ENCODE data around the gene JADE3. TPM values are rescaled to one million over a fixed set of nuclear protein-coding genes. Genes with fewer than 3 reads are reported as not detected.

The JADE3 gene
- 1 to 10 TPM in 4 of 5 donors, under 1 TPM in 1; 0.58 to 9.0 (median 7.2) TPM for total RNA-seq
- 1 to 10 TPM; 2.3 to 6.1 (median 3.0) TPM for polyA plus RNA-seq
- long read RNA-seq, donor 1, result 0 reads
- long read RNA-seq, donor 2, full-length matches to known transcripts, result 1 of 1 reads
- long read RNA-seq, donor 2, partial matches to known transcripts, result 0 of 1 reads
- long read RNA-seq, donor 2, other reads (novel, unspliced or antisense), result 0 of 1 reads
- long read RNA-seq, donor 3, result 0 reads
- long read RNA-seq, donor 4, result 0 reads
- long read RNA-seq, donor 5, full-length matches to known transcripts, result 1 of 1 reads
- long read RNA-seq, donor 5, partial matches to known transcripts, result 0 of 1 reads
- long read RNA-seq, donor 5, other reads (novel, unspliced or antisense), result 0 of 1 reads
- long read RNA-seq, donor 6, full-length matches to known transcripts, result 3 of 3 reads
- long read RNA-seq, donor 6, partial matches to known transcripts, result 0 of 3 reads
- long read RNA-seq, donor 6, other reads (novel, unspliced or antisense), result 0 of 3 reads
- long read RNA-seq, donor 7, full-length matches to known transcripts, result 2 of 2 reads
- long read RNA-seq, donor 7, partial matches to known transcripts, result 0 of 2 reads
- long read RNA-seq, donor 7, other reads (novel, unspliced or antisense), result 0 of 2 reads
- long read RNA-seq, donor 8, full-length matches to known transcripts, result 1 of 1 reads
- long read RNA-seq, donor 8, partial matches to known transcripts, result 0 of 1 reads
- long read RNA-seq, donor 8, other reads (novel, unspliced or antisense), result 0 of 1 reads
- long read RNA-seq, donor 9, result 0 reads
- long read RNA-seq, donor 10, result 0 reads

- 0 to 57% (median 1%) methylated on average over 16 to 57 of the region's 64 CpGs for WGBS, 5 donors
- peak within 1 kb of the TSS; percentile 69 to 87 (median 82) for H3K27ac ChIP-seq
- intact Hi-C loops (cut with DNase I; ENCODE audit: low total_unique reads), result no loop called here
These were observed at the start of gene JADE3 for GRCh38 chrX:46912098-46912602. JADE3 (plus strand) TSS chrX:46912421; CDS start chrX:46984895, 72,474 bp downstream.

GRCh38 chrX:46863072-46863471 is 49.1 kb upstream of the JADE3 start:
- intact Hi-C loops (cut with DNase I; ENCODE audit: low total_unique reads), result no loop called here
- Histone ChIP-seq H3K36me3 (peaks cover 0 to 8% (median 5%) of the 10 kb centered on the region in 4 donors), H3K9me3 (no peaks in the 10 kb centered on the region), H3K27ac (no peak overlapping the region), H3K4me1 (no peaks in the 10 kb centered on the region), H3K4me3 (no peak overlapping the region), H3K27me3 (no peaks in the 10 kb centered on the region)
- TF ChIP-seq CTCF (IDR thresholded peaks at IDR 0.05) (no peak), POLR2A (IDR thresholded peaks at IDR 0.05) (no peak), POLR2AphosphoS5 (IDR thresholded peaks at IDR 0.05) (no peak), EP300 (IDR thresholded peaks at IDR 0.05) (no peak)
- WGBS, 5 donors, result 79 to 98% (median 97%) methylated on average over 2 of the region's 2 CpGs
- no peak for DNase-seq

More at GRCh38 chrX:46912098-46912602, at the start of gene JADE3:
- Histone ChIP-seq H3K4me1 (peaks cover 0 to 11% (median 10%) of the 10 kb centered on the region in 4 donors), H3K36me3 (no peaks in the 10 kb centered on the region), H3K9me3 (peaks cover 0 to 6% (median 0%) of the 10 kb centered on the region in 4 donors), H3K27me3 (no peaks in the 10 kb centered on the region), H3K4me3 (peak within 1 kb of the TSS; percentile 59 to 83 (median 68))
- peak; percentile 76 to 92 for DNase-seq
- TF ChIP-seq POLR2A (IDR thresholded peaks at IDR 0.05) (no peak), POLR2AphosphoS5 (IDR thresholded peaks at IDR 0.05) (peak in 1 of 3 donors; percentile 34)

- Histone ChIP-seq H3K27me3 (no peaks in the 10 kb centered on the region), H3K9me3 (no peaks in the 10 kb centered on the region), H3K36me3 (peaks cover 0 to 8% (median 5%) of the 10 kb centered on the region in 4 donors), H3K4me1 (no peaks in the 10 kb centered on the region), H3K27ac (peak overlapping the region in 1 of 5 donors; percentile 7), H3K4me3 (no peak overlapping the region)
- TF ChIP-seq CTCF (IDR thresholded peaks at IDR 0.05) (no peak), EP300 (IDR thresholded peaks at IDR 0.05) (no peak), POLR2A (IDR thresholded peaks at IDR 0.05) (no peak), POLR2AphosphoS5 (IDR thresholded peaks at IDR 0.05) (no peak)
- no peak for DNase-seq
- WGBS, 5 donors, result 66 to 96% (median 81%) methylated on average over 2 of the region's 2 CpGs
- intact Hi-C loops (cut with DNase I; ENCODE audit: low total_unique reads), result no loop called here
These were observed 47.6 kb upstream of the JADE3 start for GRCh38 chrX:46864606-46865005.

GRCh38 chrX:46865281-46865680 is 46.9 kb upstream of the JADE3 start:
- no peaks in the 10 kb centered on the region for H3K4me1 ChIP-seq
- 51 to 62% (median 57%) methylated on average over 4 of the region's 4 CpGs for WGBS, 5 donors
- H3K9me3 ChIP-seq, result no peaks in the 10 kb centered on the region
- no peaks in the 10 kb centered on the region for H3K27me3 ChIP-seq
- DNase-seq, result peak in 1 of 2 donors; percentile 7
- TF ChIP-seq CTCF (IDR thresholded peaks at IDR 0.05), result no peak
- TF ChIP-seq EP300 (IDR thresholded peaks at IDR 0.05), result no peak
- TF ChIP-seq POLR2AphosphoS5 (IDR thresholded peaks at IDR 0.05), result no peak
- no peak for TF ChIP-seq POLR2A (IDR thresholded peaks at IDR 0.05)
- H3K4me3 ChIP-seq, result no peak overlapping the region
- peaks cover 0 to 11% (median 5%) of the 10 kb centered on the region in 4 donors for H3K36me3 ChIP-seq
- H3K27ac ChIP-seq, result no peak overlapping the region
- intact Hi-C loops (cut with DNase I; ENCODE audit: low total_unique reads), result no loop called here

All from stomach (tissue), 19 donors.